ENCODE measurements around the gene ICAM2. TPM values are rescaled to one million over a fixed set of nuclear protein-coding genes. Genes with fewer than 3 reads are reported as not detected.

The ICAM2 gene
- polyA plus RNA-seq, 3 donors = 29.8 to 33.4 (median 31.2) TPM

Other genes with a start within 250 kb of the ICAM2 start
- gene CCDC47, start 247.0 kb downstream of the ICAM2 start, polyA plus RNA-seq (ENCODE audit: insufficient read length in 3 of 3) = 100 to 1,000 TPM; 116 to 129 (median 127) TPM
- 100 to 1,000 TPM; 154 to 189 (median 172) TPM for gene DDX42, start 246.5 kb downstream of the ICAM2 start, polyA plus RNA-seq (ENCODE audit: insufficient read length in 3 of 3)
- 100 to 1,000 TPM; 191 to 203 (median 198) TPM for gene PSMC5, start 193.2 kb downstream of the ICAM2 start, polyA plus RNA-seq (ENCODE audit: insufficient read length in 3 of 3)
- 10 to 100 TPM; 53.1 to 76.9 (median 69.5) TPM for gene FTSJ3, start 193.0 kb downstream of the ICAM2 start, polyA plus RNA-seq (ENCODE audit: insufficient read length in 3 of 3)
- gene SMARCD2, start 177.9 kb downstream of the ICAM2 start, polyA plus RNA-seq (ENCODE audit: insufficient read length in 3 of 3) = 10 to 100 TPM; 52.7 to 56.1 (median 53.4) TPM
- gene CSH2, start 147.0 kb downstream of the ICAM2 start, polyA plus RNA-seq (ENCODE audit: insufficient read length in 3 of 3) = 1 to 10 TPM in 2 of 3 donors, not detected in 1; 1.2 to 2.2 TPM
- not detected for gene GH2, start 138.7 kb downstream of the ICAM2 start, polyA plus RNA-seq (ENCODE audit: insufficient read length in 3 of 3)
- gene CSH1, start 124.1 kb downstream of the ICAM2 start, polyA plus RNA-seq (ENCODE audit: insufficient read length in 3 of 3) = 1 to 10 TPM in 2 of 3 donors, under 1 TPM in 1; 0.40 to 7.5 (median 3.4) TPM
- gene CSHL1, start 109.4 kb downstream of the ICAM2 start, polyA plus RNA-seq (ENCODE audit: insufficient read length in 3 of 3) = not detected
- not detected for gene GH1, start 101.8 kb downstream of the ICAM2 start, polyA plus RNA-seq (ENCODE audit: insufficient read length in 3 of 3)
- gene CD79B, start 88.3 kb downstream of the ICAM2 start, polyA plus RNA-seq (ENCODE audit: insufficient read length in 3 of 3) = 1 to 10 TPM; 2.8 to 4.4 (median 3.5) TPM
- 1 to 10 TPM in 1 of 3 donors, under 1 TPM in 2; 0.85 to 1.3 (median 0.87) TPM for gene SCN4A, start 47.7 kb downstream of the ICAM2 start, polyA plus RNA-seq (ENCODE audit: insufficient read length in 3 of 3)
- 1 to 10 TPM; 2.3 to 3.4 (median 2.9) TPM for gene PRR29, start 22.3 kb downstream of the ICAM2 start, polyA plus RNA-seq (ENCODE audit: insufficient read length in 3 of 3)
- 1 to 10 TPM; 7.8 to 8.9 (median 8.4) TPM for gene ERN1, start 109.5 kb upstream of the ICAM2 start, polyA plus RNA-seq (ENCODE audit: insufficient read length in 3 of 3)
- gene TEX2, start 242.6 kb upstream of the ICAM2 start, polyA plus RNA-seq (ENCODE audit: insufficient read length in 3 of 3) = 10 to 100 TPM; 26.0 to 26.9 (median 26.2) TPM